ENCODE results near the gene CREB3.

CREB3 gene

DNA sequence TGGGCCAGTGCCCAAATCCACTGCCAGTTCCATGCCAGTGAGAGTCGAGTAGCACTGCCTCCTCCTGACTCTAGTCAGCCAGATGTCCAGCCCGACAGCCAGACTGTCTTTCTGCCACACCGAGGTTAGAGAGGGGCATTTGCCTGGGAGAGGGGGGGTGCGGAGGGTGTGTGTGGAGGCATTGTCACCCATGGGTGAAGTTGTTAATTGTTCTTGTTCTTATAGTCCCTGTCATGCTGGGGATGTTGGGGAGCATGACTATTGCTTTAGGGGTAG is 17.7 kb downstream of the CREB3 start:
- DNase-seq: no peak

DNA sequence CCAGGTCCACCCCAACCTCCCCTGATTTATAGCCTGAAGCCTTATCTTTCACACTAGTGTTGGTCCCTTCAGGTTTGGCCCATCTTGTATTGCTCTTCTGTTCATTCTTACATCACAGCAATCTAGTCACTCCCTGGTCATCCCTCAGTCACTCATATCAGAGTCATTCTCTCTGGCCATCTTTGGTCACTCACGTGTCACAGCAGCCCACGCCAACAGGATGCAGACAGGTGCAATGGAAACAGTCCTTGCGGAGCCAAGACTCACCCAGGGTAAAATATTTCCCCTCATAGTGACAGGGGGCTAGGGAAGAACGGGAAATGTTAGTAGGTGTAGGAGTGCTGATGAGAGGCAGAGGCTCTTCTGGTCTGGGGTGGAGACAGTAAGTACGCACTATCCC is 21.0 kb downstream of the CREB3 start:
- no peak for DNase-seq

- DNase-seq: no peak
These were observed 21.8 kb downstream of the CREB3 start, which contains the start of gene MSMP for GRCh38 chr9:35754264-35754663. Gene MSMP (minus strand): TSS chr9:35754276. CDS start chr9:35754129, 147 bp downstream.

DNA sequence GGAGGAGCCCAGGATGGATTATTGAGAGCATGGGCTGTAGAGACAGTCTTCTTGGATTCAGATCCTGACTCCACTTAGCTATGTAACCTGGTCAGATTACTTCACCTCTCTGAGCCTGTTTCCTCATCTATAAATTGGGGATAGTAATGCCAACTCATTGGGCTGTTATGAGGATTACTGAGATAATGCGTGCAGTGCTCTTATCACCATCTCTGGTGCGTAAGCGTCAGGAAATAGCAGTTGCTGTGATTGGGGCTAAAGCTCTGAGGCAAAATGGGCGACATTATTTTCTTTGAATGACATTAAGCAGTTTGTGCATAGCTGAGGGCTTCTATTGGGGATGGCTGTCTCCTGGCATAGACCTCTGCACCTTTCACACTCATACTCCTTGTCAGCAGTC is 22.6 kb downstream of the CREB3 start:
- no peak for DNase-seq

DNA sequence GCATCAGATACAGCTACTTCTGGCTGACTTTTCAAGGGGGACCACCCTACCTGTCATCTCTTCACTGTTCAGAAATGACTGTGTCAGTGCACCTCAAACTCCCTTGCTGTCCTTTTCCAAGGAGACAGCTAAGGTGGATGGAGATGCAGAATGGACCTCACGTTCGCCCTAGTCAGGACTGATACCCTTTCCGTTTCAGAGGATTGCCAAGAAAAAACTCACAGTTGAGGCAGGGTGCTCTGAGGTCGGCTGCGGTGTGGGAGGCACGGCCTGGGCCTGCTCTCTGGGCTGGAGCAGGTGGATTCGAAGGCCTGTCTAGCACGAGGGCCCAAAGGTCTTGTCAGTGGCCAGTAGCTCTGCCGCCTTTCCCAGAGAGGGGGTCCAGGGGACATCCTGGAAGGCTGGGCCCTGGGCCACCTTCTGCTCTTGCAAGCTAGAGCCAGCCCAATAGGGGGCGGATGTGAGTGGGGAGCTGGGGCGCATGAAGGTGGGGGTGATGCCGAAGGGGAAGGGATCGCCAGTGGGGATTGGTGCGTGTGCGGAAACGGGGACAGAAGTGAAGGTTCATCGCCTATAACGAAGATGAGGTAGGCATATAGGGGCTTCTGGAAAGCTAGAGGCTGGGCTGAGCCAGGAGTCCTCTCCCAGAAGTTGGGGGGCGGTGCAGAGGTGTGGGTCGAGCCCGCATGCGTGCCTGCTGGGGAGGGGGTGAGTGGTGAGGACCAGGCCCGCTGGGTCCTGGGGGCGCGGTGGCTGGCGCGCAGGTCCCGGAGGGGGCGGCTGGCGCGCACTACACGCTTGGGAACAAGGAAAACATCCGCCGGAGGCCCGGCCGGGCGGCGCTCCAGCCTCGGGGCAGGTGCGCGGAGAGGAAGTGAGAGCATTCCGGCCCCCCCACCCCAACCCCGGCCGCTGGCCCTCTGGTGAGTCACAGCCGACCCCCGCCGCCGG is 24.1 kb downstream of the CREB3 start:
- DNase-seq: peak; percentile 76

DNA sequence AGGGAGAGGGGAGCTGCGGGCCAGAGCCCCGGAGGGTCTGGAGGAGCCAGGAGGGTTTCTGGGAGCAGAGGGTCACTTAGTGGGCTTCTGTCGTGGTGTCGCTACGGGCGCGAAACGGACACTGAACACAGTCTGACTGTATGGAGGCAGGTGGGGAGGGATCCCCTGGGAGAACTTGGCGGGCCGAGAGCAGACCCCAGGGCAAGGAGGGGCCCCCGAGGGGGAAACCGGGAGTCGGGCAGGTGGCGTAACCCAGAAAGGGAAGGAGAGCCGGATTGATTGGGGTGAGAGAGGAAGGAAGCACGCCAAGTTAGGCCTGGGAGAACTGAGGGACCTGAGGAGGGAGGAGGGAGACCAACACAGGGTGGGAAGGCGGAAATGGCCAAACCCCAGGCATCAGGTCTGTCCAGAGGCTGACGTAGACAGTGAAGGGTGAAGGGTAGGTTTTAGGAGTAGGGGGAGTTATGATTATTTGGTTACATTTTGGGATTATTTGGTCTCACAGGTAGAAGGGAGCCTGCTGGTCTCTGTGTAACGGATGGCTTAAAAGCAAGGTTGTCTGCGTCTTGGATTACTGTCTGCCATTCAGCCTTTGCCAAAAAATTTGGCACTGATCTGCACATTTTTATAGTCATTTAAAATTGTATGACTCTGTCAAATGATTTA is 24.9 kb downstream of the CREB3 start:
- no peak for DNase-seq

DNA sequence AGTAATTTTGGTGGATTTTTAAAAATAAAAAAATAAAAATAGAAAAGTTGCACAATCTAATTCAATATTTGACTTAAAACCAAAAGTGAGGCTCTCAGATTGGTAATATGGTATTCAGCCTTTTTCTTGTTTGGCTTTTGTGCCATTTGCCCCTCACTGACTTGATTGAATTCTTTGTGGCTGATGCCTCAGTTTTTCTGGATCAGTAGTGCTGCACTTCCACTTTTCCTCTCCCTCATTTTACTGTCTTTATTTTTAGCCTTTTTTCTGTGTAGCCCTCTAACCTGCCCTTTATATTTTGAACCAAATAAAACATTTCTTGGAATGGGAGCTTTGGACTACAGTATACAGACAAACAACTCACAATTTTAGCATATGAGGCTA is 25.4 kb downstream of the CREB3 start:
- no peak for DNase-seq

GRCh38 chr9:35758475-35759050 is 26.1 kb downstream of the CREB3 start:
- no peak for DNase-seq

GRCh38 chr9:35759795-35760194 is 27.3 kb downstream of the CREB3 start:
- DNase-seq: no peak

DNA sequence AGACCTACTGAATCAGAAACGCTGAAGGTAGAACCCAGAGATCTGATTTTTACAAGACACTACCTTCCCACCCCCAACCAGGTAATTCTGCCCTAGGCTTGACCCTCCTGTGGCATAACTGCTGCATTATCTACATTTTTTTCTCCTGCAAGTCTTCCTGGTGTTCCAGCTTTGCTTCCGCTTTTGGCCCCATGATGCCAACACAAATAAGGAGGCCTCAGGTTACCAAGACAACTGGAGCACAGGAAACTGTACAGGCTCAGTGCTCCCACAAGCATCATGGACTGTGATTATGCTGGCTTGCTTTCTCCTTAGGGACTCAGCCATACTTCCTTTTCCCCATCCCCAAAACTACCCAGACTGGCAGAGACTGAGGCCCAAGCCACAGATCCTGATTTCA is 28.2 kb downstream of the CREB3 start:
- no peak for DNase-seq

- DNase-seq: no peak
These were observed 30.7 kb downstream of the CREB3 start for GRCh38 chr9:35763181-35763580.

- DNase-seq: no peak
These were observed 31.3 kb downstream of the CREB3 start for GRCh38 chr9:35763803-35764202.

GRCh38 chr9:35766997-35767396 is 34.5 kb downstream of the CREB3 start:
- DNase-seq: no peak

GRCh38 chr9:35767458-35767857 is 35.0 kb downstream of the CREB3 start:
- no peak for DNase-seq

DNA sequence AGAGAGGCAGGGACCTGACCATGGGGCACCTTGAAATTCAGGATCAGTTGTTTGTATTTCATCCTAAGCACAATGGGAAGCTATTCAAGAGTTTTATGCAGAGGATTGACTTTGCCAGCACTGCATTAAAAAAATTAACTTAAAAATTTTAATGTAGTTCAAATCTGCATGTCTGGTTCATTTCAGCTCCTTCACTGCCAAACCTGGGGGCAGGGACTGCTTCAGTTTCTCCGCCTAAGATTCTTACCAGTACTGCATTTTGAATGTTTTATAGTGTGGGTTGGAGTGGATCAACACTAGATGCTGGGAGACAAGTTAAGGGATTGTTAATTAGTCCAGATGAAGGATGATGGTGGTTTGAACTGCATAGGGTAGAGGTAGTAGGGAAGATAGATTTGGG is 37.3 kb downstream of the CREB3 start:
- no peak for DNase-seq

DNA sequence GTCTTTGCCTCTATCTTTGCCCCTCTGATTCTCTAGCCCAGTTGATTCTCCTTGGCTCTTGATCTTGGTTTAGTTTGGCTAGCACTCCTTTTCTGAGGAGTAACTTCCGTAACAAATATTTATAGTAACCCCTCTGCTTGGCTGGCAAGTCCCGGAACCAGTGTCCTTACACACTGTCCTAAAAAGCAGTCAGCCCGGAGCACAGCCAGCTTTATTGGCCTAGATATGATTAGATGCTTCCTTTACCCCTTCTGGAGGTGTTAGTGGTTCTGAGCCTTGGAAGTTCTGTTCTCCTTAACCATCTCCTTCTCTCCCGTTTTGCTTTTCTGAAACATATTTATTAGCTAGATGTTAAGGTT is 38.6 kb downstream of the CREB3 start:
- no peak for DNase-seq

GRCh38 chr9:35771534-35771933 is 39.1 kb downstream of the CREB3 start:
- DNase-seq: no peak

DNA sequence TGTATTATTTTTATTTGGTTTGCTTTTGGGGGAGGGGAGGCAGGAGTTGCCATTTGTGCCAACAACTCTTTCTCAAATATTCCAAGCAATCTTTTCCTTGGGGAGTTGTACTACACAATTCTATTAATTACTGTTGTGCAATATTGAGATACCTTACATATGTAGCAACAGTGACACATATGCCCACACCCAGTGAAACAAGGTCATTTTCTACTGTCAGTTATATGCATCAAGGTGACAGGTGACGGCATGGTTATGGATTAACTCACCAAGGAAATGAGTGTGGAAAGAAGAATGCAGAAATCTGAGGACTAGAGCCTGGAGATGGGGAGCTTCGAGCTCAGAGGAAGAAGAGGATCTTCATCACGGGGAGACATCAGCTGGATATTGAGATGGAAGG is 39.5 kb downstream of the CREB3 start:
- no peak for DNase-seq

DNA sequence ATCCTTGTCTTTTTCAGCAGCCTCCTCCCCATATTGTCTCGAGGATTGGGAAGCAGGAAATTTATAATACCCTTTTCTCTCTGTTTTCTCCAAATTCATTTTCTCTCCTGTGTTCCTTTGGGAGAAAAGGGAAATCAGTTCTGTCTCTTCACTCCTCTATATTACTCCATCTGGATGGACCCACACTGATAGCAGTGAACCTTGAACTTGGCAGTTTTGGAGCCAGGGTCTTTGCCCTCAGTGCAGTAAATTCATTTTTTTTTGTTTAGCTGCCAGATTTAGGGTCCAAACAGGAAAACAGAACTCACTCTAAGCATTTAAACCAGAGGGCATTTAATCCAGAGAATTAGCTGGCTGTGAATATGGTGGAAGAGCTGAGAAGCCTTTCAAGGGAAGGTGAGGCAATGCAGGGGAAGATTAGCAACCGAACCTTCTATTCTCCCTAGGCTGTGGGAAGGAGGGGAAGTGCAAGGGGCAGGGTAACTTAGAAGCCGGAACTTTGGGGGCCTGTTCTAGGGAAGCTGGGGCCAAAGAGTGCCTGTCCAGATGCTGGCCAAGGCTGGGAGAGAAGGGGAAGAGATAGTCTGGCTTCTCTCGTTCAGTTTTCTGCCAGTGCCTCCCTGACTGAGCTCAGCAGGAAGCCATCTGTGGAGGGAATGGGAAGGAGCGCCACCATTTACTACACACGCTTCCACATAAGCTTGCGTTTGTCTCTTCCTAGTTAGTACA is 42.6 kb downstream of the CREB3 start:
- no peak for DNase-seq

GRCh38 chr9:35776018-35776417 is 43.6 kb downstream of the CREB3 start:
- DNase-seq: no peak

DNA sequence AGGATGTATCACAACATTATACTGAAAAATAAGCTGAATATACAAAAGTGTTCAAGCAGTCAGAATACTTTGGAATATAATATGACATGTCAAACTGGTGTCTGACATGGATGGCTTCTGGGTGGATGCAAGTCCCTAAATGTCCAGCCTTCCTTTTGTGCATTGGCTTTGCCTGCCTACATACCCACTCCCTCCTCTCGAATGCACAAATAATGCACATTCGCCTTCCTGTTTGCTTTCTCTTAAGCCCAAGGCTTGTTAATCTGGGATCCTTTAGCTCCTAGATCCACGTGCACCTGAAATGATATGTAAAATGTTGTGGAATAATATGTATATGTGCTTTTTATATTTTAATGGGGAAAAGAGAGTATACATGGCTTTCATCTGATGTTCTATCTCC is 46.0 kb downstream of the CREB3 start:
- no peak for DNase-seq

GRCh38 chr9:35781066-35781465 is 48.6 kb downstream of the CREB3 start:
- no peak for DNase-seq

DNA sequence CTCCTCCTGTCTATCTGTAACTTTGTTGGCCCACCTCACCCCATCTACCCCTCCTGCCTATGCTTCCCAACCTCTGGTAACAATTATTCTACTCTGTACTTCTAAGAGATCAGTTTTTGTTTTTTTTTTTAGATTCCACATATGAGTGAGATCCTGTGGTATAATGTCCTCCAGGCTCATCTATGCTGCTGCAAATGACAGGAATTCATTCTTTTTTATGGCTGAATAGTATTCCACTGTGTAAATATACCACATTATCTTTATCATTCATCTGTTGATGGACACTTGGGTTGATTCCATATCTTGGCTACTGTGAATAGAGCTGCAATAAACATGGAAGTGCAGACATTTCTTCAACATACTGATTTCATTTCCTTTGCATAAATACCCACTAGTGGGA is 51.0 kb downstream of the CREB3 start:
- no peak for DNase-seq
